Naive thymus-derived CD8-positive, alpha-beta T cell (primary cell): ENCODE results near the gene WASHC3. TPM values are rescaled to one million over a fixed set of nuclear protein-coding genes. Genes with fewer than 3 reads are reported as not detected.
"Not testable (repeated sequence)": the region's sequence is repeated elsewhere in the genome, so short reads cannot be mapped to it uniquely, and the experiment has no call there.

ENCODE experiments used
- ATAC-seq, 2 donors: fragments of 150-1000 bp; cut with Tn5 transposase in 1 of 2; sonication (Bioruptor Pico), chemical (Tn5 transposase) in 1 of 2; 1 replicate in 1 of 2; 2 replicates in 1 of 2; pipeline ENCODE4 v1.10.0; 2021; ENCODE audit warnings: mild to moderate bottlenecking in 2 of 2, moderate library complexity in 2 of 2
- POLR2A ChIA-PET: fragments of 350-600 bp; sonication (Branson Sonifier 250); formaldehyde crosslinking; loops from one replicate; lab custom pipeline; 2021; ENCODE audit warnings: antibody characterized with exemption; lab: Charles Lee
- DNase-seq, 10 donors: peaks; one replicate each; pipeline versions ENCODE4 v3.0.0 to v3.0.0-alpha.2; 2020 to 2022
- H3K27ac Mint-ChIP-seq, 10 donors: one replicate each; pipeline ENCODE4 v1.8.0; 2020 to 2022; ENCODE audit warnings: mild to moderate bottlenecking in 10 of 10, mixed read lengths in 10 of 10, moderate library complexity in 4 of 10, inconsistent platforms in 1 of 10
- H3K27me3 Mint-ChIP-seq, 5 donors: one replicate each; pipeline ENCODE4 v1.8.0; 2021 to 2022; ENCODE audit warnings: mixed read lengths in 5 of 5
- H3K36me3 Mint-ChIP-seq, 3 donors: one replicate each; pipeline ENCODE4 v1.8.0; 2020 to 2022; ENCODE audit warnings: mixed read lengths in 3 of 3, mild to moderate bottlenecking in 2 of 3, inconsistent platforms in 1 of 3
- H3K4me1 Mint-ChIP-seq, 4 donors: one replicate each; pipeline ENCODE4 v1.8.0; 2021 to 2022; ENCODE audit warnings: mixed read lengths in 4 of 4
- H3K4me3 Mint-ChIP-seq, 10 donors: one replicate each; pipeline ENCODE4 v1.8.0; 2020 to 2022; ENCODE audit warnings: mild to moderate bottlenecking in 10 of 10, mixed read lengths in 10 of 10, moderate library complexity in 6 of 10, inconsistent platforms in 1 of 10
- H3K9me3 Mint-ChIP-seq, 9 donors: one replicate each; pipeline ENCODE4 v1.8.0; 2020 to 2022; ENCODE audit warnings: mixed read lengths in 9 of 9, mild to moderate bottlenecking in 3 of 9, inconsistent platforms in 1 of 9, moderate library complexity in 1 of 9
- polyA plus RNA-seq, 3 donors: library from polyadenylated mRNA; unstranded; fragments of 300-500 nt; fragmentation: Illumina TruSeq; gene quantifications; one replicate each; pipeline ENCODE4 v1.2.3, GENCODE V29; 2021
- total RNA-seq, 8 experiments: library from RNA in 2 of 8; stranded (reverse) in 2 of 8; gene quantifications; one replicate each; pipeline ENCODE4 v1.2.3 and lab custom pipeline; 2021 to 2026

WASHC3 gene
- total RNA-seq (10 to 100 TPM; 54.3 to 57.0 TPM), polyA plus RNA-seq (10 to 100 TPM; 89.3 to 97.2 (median 93.4) TPM), total RNA-seq (lab: John Stamatoyannopoulos, UW) (20.4 to 50.0 (median 29.7) reads per million in 6 experiments)

- H3K9me3 Mint-ChIP-seq = no peaks in the 10 kb centered on the region
- H3K4me1 Mint-ChIP-seq = peaks cover 14 to 48% (median 42%) of the 10 kb centered on the region in 4 donors
- peak; percentile 85 to 97 (median 94) for DNase-seq
- peak; percentile 90 to 92 for ATAC-seq
- POLR2A ChIA-PET = interaction anchor here (0.6 to 1.5 kb wide), 6 partner anchors 11 to 1868 kb away, joined by 3 to 8 read pairs (median 3); partner anchors contain the start of genes ARL1, HSP90B1, NUP37 and PARPBP
- peak within 1 kb of the TSS; percentile 93 to 99 (median 97) for H3K27ac Mint-ChIP-seq
- peaks cover 5 to 33% (median 21%) of the 10 kb centered on the region in 3 donors for H3K36me3 Mint-ChIP-seq
- peak within 1 kb of the TSS; percentile 91 to 99 (median 96) for H3K4me3 Mint-ChIP-seq
- H3K27me3 Mint-ChIP-seq = peaks cover 2 to 11% (median 5%) of the 10 kb centered on the region in 5 donors
These were observed at the start of gene WASHC3 for GRCh38 chr12:102061560-102062418. TSS of gene WASHC3 (minus strand) at chr12:102061991. CDS start at chr12:102061962, 29 bp downstream.

- H3K36me3 Mint-ChIP-seq = peaks cover 30 to 71% (median 60%) of the 10 kb centered on the region in 3 donors
- no peaks in the 10 kb centered on the region for H3K27me3 Mint-ChIP-seq
- no peak for ATAC-seq
- H3K27ac Mint-ChIP-seq = no peak overlapping the region
- POLR2A ChIA-PET = no interaction called here
- H3K4me3 Mint-ChIP-seq = no peak overlapping the region
- peaks cover 0 to 14% (median 4%) of the 10 kb centered on the region in 4 donors for H3K4me1 Mint-ChIP-seq
- DNase-seq = no peak
- H3K9me3 Mint-ChIP-seq = peaks cover 0 to 9% (median 0%) of the 10 kb centered on the region in 9 donors
These were observed 49.0 kb upstream of the WASHC3 start for GRCh38 chr12:102110782-102111181.

DNA sequence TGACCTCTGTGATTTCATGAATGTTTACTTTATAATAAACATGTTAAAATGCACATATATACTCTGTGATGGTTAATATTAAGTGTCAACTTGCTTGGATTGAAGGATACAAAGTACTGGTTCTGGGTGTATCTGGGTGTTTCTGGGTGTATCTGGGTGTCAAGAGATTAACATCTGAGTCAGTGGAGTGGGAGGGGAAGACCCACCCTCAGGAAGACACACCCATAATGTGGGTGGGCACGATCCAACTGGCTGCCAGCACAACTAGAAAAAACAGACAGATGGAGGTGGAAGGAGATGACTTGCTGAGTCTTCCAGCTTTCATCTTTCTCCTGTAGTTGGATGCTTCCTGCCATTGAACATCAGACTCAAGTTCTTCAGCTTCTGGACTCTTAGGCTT is 46.2 kb upstream of the WASHC3 start:
- peaks cover 30 to 89% (median 80%) of the 10 kb centered on the region in 3 donors for H3K36me3 Mint-ChIP-seq
- H3K4me3 Mint-ChIP-seq = peak overlapping the region in 2 of 10 donors; percentile 20 to 33
- DNase-seq (no peak), ATAC-seq (no peak)
- POLR2A ChIA-PET = no interaction called here
- H3K9me3 Mint-ChIP-seq = peaks cover 0 to 10% (median 2%) of the 10 kb centered on the region in 9 donors
- H3K4me1 Mint-ChIP-seq = peaks cover 0 to 7% (median 4%) of the 10 kb centered on the region in 4 donors
- no peaks in the 10 kb centered on the region for H3K27me3 Mint-ChIP-seq
- H3K27ac Mint-ChIP-seq = no peak overlapping the region

GRCh38 chr12:102106905-102107304 is 45.1 kb upstream of the WASHC3 start:
- POLR2A ChIA-PET = no interaction called here
- H3K4me3 Mint-ChIP-seq = no peak overlapping the region
- H3K9me3 Mint-ChIP-seq = peaks cover 0 to 10% (median 2%) of the 10 kb centered on the region in 9 donors
- peaks cover 0 to 7% (median 4%) of the 10 kb centered on the region in 4 donors for H3K4me1 Mint-ChIP-seq
- ATAC-seq (no peak), DNase-seq (no peak)
- H3K27me3 Mint-ChIP-seq = no peaks in the 10 kb centered on the region
- peaks cover 34 to 89% (median 82%) of the 10 kb centered on the region in 3 donors for H3K36me3 Mint-ChIP-seq
- H3K27ac Mint-ChIP-seq = no peak overlapping the region

DNA sequence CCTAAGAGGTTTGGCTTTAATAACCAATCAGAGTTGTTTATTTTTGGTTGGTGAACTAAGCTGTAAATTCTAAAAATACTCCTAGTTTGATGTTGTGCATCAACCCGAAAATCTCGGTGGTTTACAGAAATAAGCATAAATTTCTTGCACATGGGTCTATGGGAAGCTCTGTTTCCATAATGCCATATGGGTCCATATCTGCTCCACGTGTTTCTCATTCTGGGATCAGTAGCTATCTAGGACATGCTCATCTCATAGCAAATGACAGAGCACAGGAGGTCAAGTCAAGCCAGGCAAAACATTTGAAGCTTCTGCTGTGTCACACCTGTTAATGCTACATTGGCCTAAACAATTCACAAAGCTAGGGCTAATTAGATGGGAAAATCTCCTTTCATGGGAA is 35.1 kb upstream of the WASHC3 start:
- Mint-ChIP-seq H3K36me3 (peaks cover 0 to 62% (median 17%) of the 10 kb centered on the region in 3 donors), H3K4me1 (peaks cover 0 to 8% (median 0%) of the 10 kb centered on the region in 4 donors), H3K27ac (no peak overlapping the region), H3K4me3 (no peak overlapping the region), H3K27me3 (no peaks in the 10 kb centered on the region), H3K9me3 (no peaks in the 10 kb centered on the region)
- DNase-seq (no peak), ATAC-seq (no peak)
- POLR2A ChIA-PET = no interaction called here

GRCh38 chr12:102095677-102096263 is 34.0 kb upstream of the WASHC3 start:
- no peak overlapping the region for H3K4me3 Mint-ChIP-seq
- H3K4me1 Mint-ChIP-seq = peaks cover 0 to 8% (median 0%) of the 10 kb centered on the region in 4 donors
- DNase-seq (peak in 3 of 10 donors; percentile 8 to 10 (median 8)), ATAC-seq (peak in 1 of 2 donors; percentile 45)
- H3K36me3 Mint-ChIP-seq = peaks cover 0 to 57% (median 18%) of the 10 kb centered on the region in 3 donors
- POLR2A ChIA-PET = interaction anchor here (0.8 kb wide), 1 partner anchor 33 kb away, joined by 3 read pairs; no protein-coding TSS in a partner anchor
- H3K9me3 Mint-ChIP-seq = no peaks in the 10 kb centered on the region
- no peak overlapping the region for H3K27ac Mint-ChIP-seq
- H3K27me3 Mint-ChIP-seq = no peaks in the 10 kb centered on the region

DNA sequence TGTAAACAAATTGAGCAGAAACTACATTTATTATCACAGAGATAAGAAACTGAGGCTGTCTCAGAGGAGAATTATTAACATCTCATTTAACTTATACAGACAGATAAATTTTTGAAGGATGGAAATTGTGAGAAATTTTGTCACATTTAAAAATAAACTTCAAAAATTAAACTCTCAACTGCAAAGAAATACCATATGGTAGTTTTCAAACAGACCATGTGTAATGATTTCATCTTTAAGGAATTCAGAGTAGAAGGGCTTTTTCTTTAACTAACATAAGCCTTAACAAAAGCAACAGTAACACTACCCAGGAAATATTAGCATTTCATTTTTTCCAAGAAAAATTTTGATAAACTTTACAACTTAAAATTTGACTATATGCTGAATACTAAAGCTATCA is 31.5 kb upstream of the WASHC3 start:
- POLR2A ChIA-PET = no interaction called here
- no peaks in the 10 kb centered on the region for H3K27me3 Mint-ChIP-seq
- DNase-seq = no peak
- H3K9me3 Mint-ChIP-seq = peaks cover 0 to 6% (median 0%) of the 10 kb centered on the region in 9 donors
- H3K36me3 Mint-ChIP-seq = peaks cover 4 to 48% (median 21%) of the 10 kb centered on the region in 3 donors
- no peak overlapping the region for H3K4me3 Mint-ChIP-seq
- no peak for ATAC-seq
- no peak overlapping the region for H3K27ac Mint-ChIP-seq
- peaks cover 0 to 8% (median 0%) of the 10 kb centered on the region in 4 donors for H3K4me1 Mint-ChIP-seq

DNA sequence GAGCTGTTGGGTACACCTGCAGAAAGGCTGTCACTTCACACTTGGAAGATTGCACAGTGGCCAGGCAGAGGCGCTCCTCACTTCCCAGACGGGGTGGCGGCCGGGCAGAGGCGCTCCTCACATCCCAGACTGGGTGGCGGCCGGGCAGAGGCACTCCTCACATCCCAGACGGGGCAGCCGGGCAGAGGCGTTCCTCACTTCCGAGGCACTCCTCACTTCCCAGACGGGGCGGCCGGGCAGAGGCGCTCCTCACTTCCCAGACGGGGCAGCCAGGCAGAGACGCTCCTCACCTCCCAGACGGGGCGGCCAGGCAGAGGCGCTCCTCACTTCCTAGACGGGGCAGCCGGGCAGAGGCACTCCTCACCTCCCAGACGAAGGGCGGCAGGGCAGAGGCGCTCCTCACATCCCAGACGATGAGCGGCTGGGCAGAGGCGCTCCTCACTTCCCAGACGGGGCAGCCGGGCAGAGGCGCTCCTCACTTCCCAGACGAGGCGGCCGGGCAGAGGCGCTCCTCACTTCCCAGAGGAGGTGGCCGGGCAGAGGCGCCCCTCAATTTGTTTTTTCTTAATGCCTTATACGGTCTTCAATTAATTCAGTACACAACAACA is 27.5 kb upstream of the WASHC3 start:
- H3K4me3 Mint-ChIP-seq, POLR2A ChIA-PET, H3K27ac Mint-ChIP-seq, H3K9me3 Mint-ChIP-seq, H3K27me3 Mint-ChIP-seq, ATAC-seq, H3K4me1 Mint-ChIP-seq, DNase-seq: not testable (repeated sequence)
- H3K36me3 Mint-ChIP-seq = peaks cover 4 to 32% (median 24%) of the 10 kb centered on the region in 3 donors

- H3K9me3 Mint-ChIP-seq = no peaks in the 10 kb centered on the region
- H3K27ac Mint-ChIP-seq = peak overlapping the region in 2 of 10 donors; percentile 40 to 65
- H3K4me3 Mint-ChIP-seq = no peak overlapping the region
- POLR2A ChIA-PET = no interaction called here
- peaks cover 5 to 89% (median 36%) of the 10 kb centered on the region in 3 donors for H3K36me3 Mint-ChIP-seq
- no peaks in the 10 kb centered on the region for H3K4me1 Mint-ChIP-seq
- no peaks in the 10 kb centered on the region for H3K27me3 Mint-ChIP-seq
- DNase-seq (no peak), ATAC-seq (no peak)
These were observed 19.1 kb upstream of the WASHC3 start for GRCh38 chr12:102080842-102081241.

- H3K36me3 Mint-ChIP-seq = peaks cover 5 to 35% (median 18%) of the 10 kb centered on the region in 3 donors
- POLR2A ChIA-PET, H3K4me3 Mint-ChIP-seq, H3K9me3 Mint-ChIP-seq, H3K27me3 Mint-ChIP-seq, H3K27ac Mint-ChIP-seq, H3K4me1 Mint-ChIP-seq, ATAC-seq, DNase-seq: not testable (repeated sequence)
These were observed 10.3 kb upstream of the WASHC3 start for GRCh38 chr12:102072092-102072491.

DNA sequence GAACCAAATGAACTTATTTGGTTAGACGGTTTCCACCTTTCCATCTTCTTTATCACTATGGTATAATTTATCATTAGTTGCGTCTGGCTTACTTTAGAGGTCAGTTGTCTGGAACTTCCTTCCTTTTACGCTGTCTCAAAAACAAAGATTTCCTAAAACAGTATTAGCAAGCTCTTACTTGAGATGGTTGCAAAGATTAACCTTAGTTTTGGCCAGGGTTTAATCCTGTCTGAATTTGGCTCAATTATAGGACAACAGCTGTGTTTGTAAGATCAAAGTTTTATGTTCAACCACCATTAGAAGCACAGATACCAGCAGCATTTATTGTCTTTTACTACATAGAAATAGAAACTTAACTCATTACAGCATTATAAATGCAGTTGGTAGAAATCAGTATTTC is 7.9 kb upstream of the WASHC3 start:
- Mint-ChIP-seq H3K36me3 (peaks cover 0 to 13% (median 7%) of the 10 kb centered on the region in 3 donors), H3K4me1 (peaks cover 0 to 5% (median 0%) of the 10 kb centered on the region in 4 donors), H3K9me3 (no peaks in the 10 kb centered on the region), H3K4me3 (no peak overlapping the region), H3K27me3 (peaks cover 0 to 7% (median under 1%) of the 10 kb centered on the region in 5 donors), H3K27ac (no peak overlapping the region)
- DNase-seq (no peak), ATAC-seq (no peak)
- POLR2A ChIA-PET = no interaction called here

DNA sequence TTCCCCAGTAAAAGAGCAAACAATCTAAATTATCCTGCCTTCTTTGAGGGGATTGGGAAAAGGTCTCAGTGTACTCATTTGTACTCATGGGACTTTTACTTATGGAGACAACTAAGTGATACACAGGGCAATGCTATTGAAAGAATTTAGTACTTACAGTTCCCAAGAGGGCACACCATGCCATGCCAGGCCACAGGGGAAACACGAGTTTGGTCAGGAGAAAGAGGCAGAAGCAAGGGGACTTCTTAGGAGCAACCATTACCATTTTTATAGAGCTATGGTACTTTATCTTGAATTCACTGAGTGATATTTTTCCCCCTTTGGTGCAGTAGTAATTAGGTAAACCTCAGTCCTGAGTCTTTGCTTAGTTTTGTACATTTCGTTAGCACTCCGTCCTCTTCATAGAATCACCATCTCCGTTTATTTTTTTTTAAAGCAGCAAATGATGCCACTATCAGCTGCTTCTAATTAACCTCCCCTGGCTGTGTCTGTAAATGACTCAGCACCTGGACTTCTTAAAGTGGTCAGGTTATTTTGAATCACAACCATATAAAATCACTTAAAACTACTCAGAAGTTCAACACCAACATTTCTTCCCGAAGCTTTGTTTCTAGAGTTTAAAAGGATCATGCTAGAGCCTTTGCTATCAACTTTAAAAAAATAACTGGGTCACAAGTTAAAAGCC is 5.9 kb upstream of the WASHC3 start:
- Mint-ChIP-seq H3K27me3 (peaks cover 2 to 11% (median 5%) of the 10 kb centered on the region in 5 donors), H3K9me3 (no peaks in the 10 kb centered on the region), H3K4me1 (peaks cover 0 to 5% (median 0%) of the 10 kb centered on the region in 4 donors), H3K27ac (no peak overlapping the region), H3K36me3 (no peaks in the 10 kb centered on the region), H3K4me3 (no peak overlapping the region)
- POLR2A ChIA-PET = no interaction called here
- no peak for ATAC-seq
- no peak for DNase-seq
